Measurements from ENCODE around the gene CCNA1. TPM values are rescaled to one million over a fixed set of nuclear protein-coding genes. Genes with fewer than 3 reads are reported as not detected.

Gene CCNA1
- total and polyA plus RNA-seq, 10 of the 15 experiments (the other 5 are each of a cell fraction or from before 2014, with no cell fraction given), result 0.38 to 6.0 (median 1.1) TPM

- Histone ChIP-seq H2AFZ (ENCODE audit: control insufficient read depth, low read depth, low read length) (no peak overlapping the region), H3K79me2 (ENCODE audit: control insufficient read depth, insufficient read depth, low read length) (no peaks in the 10 kb centered on the region), H4K20me1 (ENCODE audit: control insufficient read depth, insufficient read depth) (no peaks in the 10 kb centered on the region), H3K27me3 (replicated peaks in 1 of 2; ENCODE audit: control insufficient read depth in 2 of 2, insufficient read depth in 2 of 2, low read length in 1 of 2) (peaks cover 0 to 2% of the 10 kb centered on the region in 2 experiments; a peak in 1 of 4 replicates), H3K4me1 (ENCODE audit: control insufficient read depth, insufficient read depth, low read length) (no peaks in the 10 kb centered on the region), H3K9ac (ENCODE audit: control insufficient read depth, insufficient read depth, low read length) (no peak overlapping the region), H3K4me3 (no peak overlapping the region), H3K4me2 (ENCODE audit: control insufficient read depth, insufficient read depth) (no peak overlapping the region), H3K9me3 (replicated peaks; ENCODE audit: control insufficient read depth, insufficient read depth, low read length) (no peaks in the 10 kb centered on the region), H3K36me3 (ENCODE audit: control insufficient read depth in 2 of 2, insufficient read depth in 2 of 2, low read length in 1 of 2) (no peaks in the 10 kb centered on the region), H3K27ac (ENCODE audit: control insufficient read depth, insufficient read depth) (no peak overlapping the region)
- intact Hi-C loops (cut with micrococcal nuclease; ENCODE audit: unreplicated experiment) (no loop called here), in situ Hi-C loops (cut with MboI) (no loop called here)
- ChIA-PET RAD21 (ENCODE audit: unreplicated experiment) (no interaction called here), POLR2A (no interaction called here), CTCF (no interaction called here), SMC1A (ENCODE audit: uncharacterized antibody, unreplicated experiment) (interaction anchor here (1.2 kb wide), 1 partner anchor 26 kb away, joined by 4 read pairs; no protein-coding TSS in a partner anchor)
- no TSS peak for BruUV-seq (replicated peaks)
- FAIRE-seq (no peak), DNase-seq (ENCODE audit: low read depth, low spot score) (no peak), ATAC-seq (no peak)
- WGBS (ENCODE audit: insufficient coverage, insufficient replicate concordance, low lambda C conversion rate, missing lambda C conversion rate), result 2% methylated on average over 5 of the region's 5 CpGs
- no peak for TF ChIP-seq ZBED1 (IDR thresholded peaks at IDR 0.05; ENCODE audit: borderline replicate concordance)
- TF ChIP-seq ZNF592 (IDR thresholded peaks at IDR 0.05), result no peak
- no peak for TF ChIP-seq SPI1 (IDR thresholded peaks at IDR 0.05; ENCODE audit: borderline replicate concordance, insufficient read depth, low read depth, low read length)
- TF ChIP-seq HSF1 (IDR thresholded peaks at IDR 0.05; ENCODE audit: low read depth, low read length), result no peak
- no peak for TF ChIP-seq CHD4 (IDR thresholded peaks at IDR 0.05)
- no peak for TF ChIP-seq RCOR1 (conservative IDR thresholded peaks at IDR 0.05; ENCODE audit: low read depth, low read length)
- TF ChIP-seq TCF12 (IDR thresholded peaks at IDR 0.05; ENCODE audit: low read depth, low read length), result no peak
- no peak for TF ChIP-seq CEBPZ (IDR thresholded peaks at IDR 0.05; ENCODE audit: low read depth, low read length)
- no peak for TF ChIP-seq NRF1 (conservative IDR thresholded peaks at IDR 0.05; ENCODE audit: low read depth, low read length)
- no peak for TF ChIP-seq NBN (IDR thresholded peaks at IDR 0.05)
- no peak for TF ChIP-seq STAT1 (conservative IDR thresholded peaks at IDR 0.05)
- TF ChIP-seq SMC3 (IDR thresholded peaks at IDR 0.05; ENCODE audit: borderline replicate concordance, low read length), result no peak
- TF ChIP-seq YY1 (IDR thresholded peaks at IDR 0.05; ENCODE audit: low read depth, low read length), result no peak
- TF ChIP-seq ZBTB33 (IDR thresholded peaks at IDR 0.05), result no peak
These were observed 13.0 kb downstream of the CCNA1 start for GRCh38 chr13:36445278-36445677.

All from GM12878 (cell line).